ENCODE results near the gene TTC7B. TPM values are rescaled to one million over a fixed set of nuclear protein-coding genes. Genes with fewer than 3 reads are reported as not detected.
A peak's percentile ranks its signal among the peaks of the same experiment; 100 is the strongest.

TTC7B gene
- total and polyA plus RNA-seq, 9 of the 15 experiments (the other 6 are each of a cell fraction or from before 2014, with no cell fraction given), result 2.2 to 77.2 (median 36.7) TPM

- 61% methylated on average over 6 of the region's 8 CpGs for WGBS (ENCODE audit: insufficient coverage, low coverage, missing lambda C conversion rate)
- H3K9me3 ChIP-seq (replicated peaks; ENCODE audit: control insufficient read depth, insufficient read depth, low read depth, low read length), result no peaks in the 10 kb centered on the region
- no peaks in the 10 kb centered on the region for H3K79me2 ChIP-seq (ENCODE audit: control insufficient read depth, insufficient read depth, low read length)
- H3K27me3 ChIP-seq (ENCODE audit: control insufficient read depth in 2 of 2, insufficient read depth in 2 of 2, low read length in 2 of 2), result no peaks in the 10 kb centered on the region
- BruUV-seq (replicated peaks), result no TSS peak
- H3K4me1 ChIP-seq (replicated peaks in 1 of 2; ENCODE audit: control insufficient read depth in 2 of 2, insufficient read depth in 2 of 2, low read length in 2 of 2), result peaks cover 10 to 12% of the 10 kb centered on the region in 2 experiments; a peak in 2 of 5 replicates
- in situ Hi-C loops (cut with MboI) (no loop called here), intact Hi-C loops (cut with micrococcal nuclease) (no loop called here)
- ChIA-PET CTCF (ENCODE audit: low intra/inter-chr PET ratio) (no interaction called here), POLR2A (no interaction called here)
- H4K20me1 ChIP-seq (replicated peaks; ENCODE audit: control insufficient read depth, insufficient read depth, low read length), result no peaks in the 10 kb centered on the region
- H3K36me3 ChIP-seq (ENCODE audit: control insufficient read depth, insufficient read depth, low read length), result peaks cover 3% of the 10 kb centered on the region; the same call in 1 of the 3 replicates
- peak in 1 of 4 experiments; percentile 11 for DNase-seq (ENCODE audit: extremely low read depth in 1 of 4, low spot score in 3 of 4)
- H2AFZ ChIP-seq (ENCODE audit: low read depth, low read length), result no peak overlapping the region
- no peak overlapping the region for H3K4me2 ChIP-seq (ENCODE audit: insufficient read depth, low read length)
- H3K4me3 ChIP-seq, result no peak overlapping the region
- no peak for TF ChIP-seq ETS2 (tag; IDR thresholded peaks at IDR 0.05; ENCODE audit: borderline replicate concordance, poor library complexity, severe bottlenecking)
- 0 out of 2 replicates have a peak, but pooled peaks have one; percentile 4 for TF ChIP-seq NFIC (IDR thresholded peaks at IDR 0.05)
- TF ChIP-seq FOSL1 (tag; conservative IDR thresholded peaks at IDR 0.05), result peak; percentile 76
- TF ChIP-seq FUS (optimal IDR thresholded peaks at IDR 0.05; ENCODE audit: low read depth, low read length), result no peak
- no peak overlapping the region for H3K27ac ChIP-seq (ENCODE audit: extremely low read depth, low read depth, low read length)
- no peak; the same call in 2 of the 3 replicates for ATAC-seq
- peaks cover 5% of the 10 kb centered on the region for H3K9me1 ChIP-seq (ENCODE audit: control insufficient read depth, insufficient read depth, low read length)
- FAIRE-seq, result no peak
- H3K9ac ChIP-seq (ENCODE audit: insufficient read depth in 1 of 2, low read depth in 2 of 2, low read length in 2 of 2), result no peak overlapping the region
Measured at GRCh38 chr14:90624227-90624626, 192.0 kb downstream of the TTC7B start.

GRCh38 chr14:90621201-90621600 lies 195.0 kb downstream of the TTC7B start:
- CTCF ChIA-PET (ENCODE audit: low intra/inter-chr PET ratio), result no interaction called here
- ATAC-seq, result no peak
- Histone ChIP-seq H2AFZ (ENCODE audit: low read depth, low read length) (no peak overlapping the region), H3K79me2 (ENCODE audit: control insufficient read depth, insufficient read depth, low read length) (no peaks in the 10 kb centered on the region), H3K9me1 (ENCODE audit: control insufficient read depth, insufficient read depth, low read length) (no peaks in the 10 kb centered on the region), H3K36me3 (ENCODE audit: control insufficient read depth, insufficient read depth, low read length) (peaks cover 11% of the 10 kb centered on the region; the same call in 2 of the 3 replicates), H3K9ac (ENCODE audit: insufficient read depth in 1 of 2, low read depth in 2 of 2, low read length in 2 of 2) (no peak overlapping the region), H3K4me1 (replicated peaks in 1 of 2; ENCODE audit: control insufficient read depth in 2 of 2, insufficient read depth in 2 of 2, low read length in 2 of 2) (peaks cover 0 to 6% of the 10 kb centered on the region in 2 experiments; a peak in 2 of 5 replicates), H3K27ac (ENCODE audit: extremely low read depth, low read depth, low read length) (no peak overlapping the region), H3K4me2 (ENCODE audit: insufficient read depth, low read length) (no peak overlapping the region), H3K9me3 (replicated peaks; ENCODE audit: control insufficient read depth, insufficient read depth, low read depth, low read length) (no peaks in the 10 kb centered on the region), H4K20me1 (replicated peaks; ENCODE audit: control insufficient read depth, insufficient read depth, low read length) (no peaks in the 10 kb centered on the region), H3K27me3 (ENCODE audit: control insufficient read depth in 2 of 2, insufficient read depth in 2 of 2, low read length in 2 of 2) (no peaks in the 10 kb centered on the region), H3K4me3 (no peak overlapping the region)
- BruUV-seq (replicated peaks), result no TSS peak
- in situ Hi-C loops (cut with MboI), result no loop called here
- TF ChIP-seq RBM14 (IDR thresholded peaks at IDR 0.05; ENCODE audit: borderline replicate concordance, insufficient read depth, low read depth, low read length), result no peak
- TF ChIP-seq HNRNPL (IDR thresholded peaks at IDR 0.05; ENCODE audit: low read depth, low read length), result peak; percentile 85
- no peak for TF ChIP-seq ZBTB2 (IDR thresholded peaks at IDR 0.05)
- no peak for TF ChIP-seq NCOA6 (IDR thresholded peaks at IDR 0.05)
- TF ChIP-seq SP2 (IDR thresholded peaks at IDR 0.05; ENCODE audit: extremely low read depth, low read depth, low read length, poor library complexity, severe bottlenecking), result no peak
- no peak for TF ChIP-seq ZNF197 (CRISPR knock-in tag; IDR thresholded peaks at IDR 0.05; ENCODE audit: low read depth)
- no peak for FAIRE-seq
- DNase-seq (ENCODE audit: extremely low read depth in 1 of 4, low spot score in 3 of 4), result no peak
- WGBS (ENCODE audit: insufficient coverage, low coverage, missing lambda C conversion rate), result 96% methylated on average over 22 of the region's 32 CpGs
- intact Hi-C loops (cut with micrococcal nuclease), result no loop called here
- POLR2A ChIA-PET, result interaction anchor here (1.0 kb wide), 1 partner anchor 25 kb away, joined by 3 read pairs; no protein-coding TSS in a partner anchor

Measured in K562 (cell line).